Astrocyte of the cerebellum (primary cell): ENCODE results near the gene TDRD12.

Experiments used
- DNase-seq: peaks from one replicate; pipeline ENCODE4 v3.0.0-alpha.2; 2011; ENCODE audit warnings: low read depth
- H3K4me3 ChIP-seq: 2 replicates; pipeline ENCODE4 v1.5.1; 2011; ENCODE audit warnings: mild to moderate bottlenecking, low read depth, low read length, moderate library complexity
- in situ Hi-C: cut with HindIII; loops from 2 replicates; pipeline ENCODE4 v1.10.0; 2017; ENCODE audit warnings: low sequenced_read_pairs
- TF ChIP-seq, protein P1 (sequence below): IDR thresholded peaks from 2 replicates; pipeline ENCODE4 v1.5.1; 2012; ENCODE audit warnings: low read length, low read depth, moderate library complexity, mild to moderate bottlenecking; ENCODE audit errors: missing control alignments

Gene TDRD12

GRCh38 chr19:32674931-32675719 is 44.4 kb upstream of the TDRD12 start, which contains the start of gene ANKRD27:
TSS of gene ANKRD27 (minus strand) at chr19:32675180. CDS start at chr19:32659015, 16,165 bp downstream.
- TF ChIP-seq, protein P1, sequence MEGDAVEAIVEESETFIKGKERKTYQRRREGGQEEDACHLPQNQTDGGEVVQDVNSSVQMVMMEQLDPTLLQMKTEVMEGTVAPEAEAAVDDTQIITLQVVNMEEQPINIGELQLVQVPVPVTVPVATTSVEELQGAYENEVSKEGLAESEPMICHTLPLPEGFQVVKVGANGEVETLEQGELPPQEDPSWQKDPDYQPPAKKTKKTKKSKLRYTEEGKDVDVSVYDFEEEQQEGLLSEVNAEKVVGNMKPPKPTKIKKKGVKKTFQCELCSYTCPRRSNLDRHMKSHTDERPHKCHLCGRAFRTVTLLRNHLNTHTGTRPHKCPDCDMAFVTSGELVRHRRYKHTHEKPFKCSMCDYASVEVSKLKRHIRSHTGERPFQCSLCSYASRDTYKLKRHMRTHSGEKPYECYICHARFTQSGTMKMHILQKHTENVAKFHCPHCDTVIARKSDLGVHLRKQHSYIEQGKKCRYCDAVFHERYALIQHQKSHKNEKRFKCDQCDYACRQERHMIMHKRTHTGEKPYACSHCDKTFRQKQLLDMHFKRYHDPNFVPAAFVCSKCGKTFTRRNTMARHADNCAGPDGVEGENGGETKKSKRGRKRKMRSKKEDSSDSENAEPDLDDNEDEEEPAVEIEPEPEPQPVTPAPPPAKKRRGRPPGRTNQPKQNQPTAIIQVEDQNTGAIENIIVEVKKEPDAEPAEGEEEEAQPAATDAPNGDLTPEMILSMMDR, result no peak

GRCh38 chr19:32675720-32676185 is 43.8 kb upstream of the TDRD12 start, which contains the start of gene RGS9BP:
TSS of gene RGS9BP (plus strand) at chr19:32675848. CDS start at chr19:32676264, 416 bp downstream.
- no peak for DNase-seq
- peak within 1 kb of the TSS; percentile 78 for H3K4me3 ChIP-seq
- TF ChIP-seq, protein P1, result no peak
- in situ Hi-C loops, result no loop called here

More at GRCh38 chr19:32674931-32675719, 44.4 kb upstream of the TDRD12 start, which contains the start of gene ANKRD27:
- DNase-seq, result peak; percentile 96
- in situ Hi-C loops, result no loop called here
- peak within 1 kb of the TSS; percentile 78 for H3K4me3 ChIP-seq

- TF ChIP-seq, protein P1, result no peak
- in situ Hi-C loops, result no loop called here
- H3K4me3 ChIP-seq, result peak overlapping the region; percentile 78
- DNase-seq, result no peak
Observed at GRCh38 chr19:32676186-32676894, 43.2 kb upstream of the TDRD12 start.

- TF ChIP-seq, protein P1, result no peak
- in situ Hi-C loops, result no loop called here
- no peak overlapping the region for H3K4me3 ChIP-seq
- no peak for DNase-seq
Observed at GRCh38 chr19:32676895-32677359, 42.6 kb upstream of the TDRD12 start.

DNA sequence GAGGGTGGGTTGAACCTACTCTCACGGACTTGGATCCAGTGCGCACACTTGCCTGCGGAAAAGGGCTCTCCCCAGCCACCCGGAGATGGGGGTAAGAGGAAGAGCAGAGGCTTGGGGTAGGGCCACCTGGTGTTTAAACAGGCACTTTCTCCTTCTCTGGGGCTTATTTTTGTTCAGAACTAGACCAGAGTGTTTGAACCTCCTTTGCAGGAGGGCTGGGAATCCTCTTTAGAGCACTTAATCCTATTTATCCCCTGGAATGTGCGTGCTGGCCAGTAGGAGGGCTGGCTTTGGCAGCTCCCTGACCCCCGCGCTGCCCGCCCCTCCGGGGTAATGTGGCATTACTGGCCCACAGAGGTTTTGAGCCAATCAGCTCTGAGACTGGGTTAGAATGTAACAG is 41.9 kb upstream of the TDRD12 start:
- H3K4me3 ChIP-seq, result no peak overlapping the region
- in situ Hi-C loops, result no loop called here
- TF ChIP-seq, protein P1, result no peak
- no peak for DNase-seq

DNA sequence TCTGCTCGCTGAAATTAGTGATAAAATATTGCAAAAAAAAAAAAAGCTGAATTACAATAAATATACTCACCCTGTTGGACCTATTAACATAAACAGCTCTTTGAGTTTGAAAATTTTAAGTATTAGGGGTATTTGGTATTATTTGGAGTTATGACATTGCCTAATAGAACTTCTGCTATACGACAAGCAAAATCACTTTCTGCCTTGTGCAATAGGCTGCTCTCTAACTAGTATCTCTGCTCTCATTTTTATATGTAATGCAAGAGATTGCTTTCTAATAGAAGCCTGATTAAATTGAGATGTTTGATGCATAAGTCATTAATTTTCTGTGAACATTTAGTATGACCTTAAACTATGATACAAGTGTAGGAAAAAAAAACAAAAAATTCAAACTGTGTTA is 38.6 kb upstream of the TDRD12 start:
- H3K4me3 ChIP-seq, result no peak overlapping the region
- DNase-seq, result no peak
- TF ChIP-seq, protein P1, result no peak
- in situ Hi-C loops, result no loop called here
